AG09309 (cell line): ENCODE data around the gene CCDC43.
"Not testable (repeated sequence)": the region's sequence is repeated elsewhere in the genome, so short reads cannot be mapped to it uniquely, and the experiment has no call there.

Source experiments
- DNase-seq: peaks from one replicate; pipeline ENCODE4 v3.0.0-alpha.2; 2010; ENCODE audit warnings: low read depth
- H3K4me3 ChIP-seq: 2 replicates; pipeline ENCODE4 v1.5.1; 2011; ENCODE audit warnings: mild to moderate bottlenecking, low read depth, low read length, moderate library complexity; ENCODE audit not compliant: control insufficient read depth
- CTCF ChIP-seq: IDR thresholded peaks from 2 replicates; pipeline ENCODE4 v1.5.1; 2011; ENCODE audit warnings: mild to moderate bottlenecking, low read depth, low read length, inconsistent platforms; ENCODE audit not compliant: insufficient read depth, control insufficient read depth; ENCODE audit errors: missing control alignments

Gene CCDC43

GRCh38 chr17:44719444-44719843 lies 29.9 kb upstream of the CCDC43 start:
- no peak for TF ChIP-seq CTCF
- H3K4me3 ChIP-seq: no peak overlapping the region
- DNase-seq: no peak

- TF ChIP-seq CTCF: no peak
- DNase-seq: peak; percentile 64
- peak within 1 kb of the TSS; percentile 94 for H3K4me3 ChIP-seq
These were observed 19.1 kb upstream of the CCDC43 start, which contains the start of gene DBF4B for GRCh38 chr17:44708401-44709263. DBF4B (plus strand) TSS chr17:44708665; CDS start chr17:44708821, 156 bp downstream.

- H3K4me3 ChIP-seq: peak overlapping the region; percentile 94
- TF ChIP-seq CTCF: no peak
- DNase-seq: no peak
These were observed 18.3 kb upstream of the CCDC43 start for GRCh38 chr17:44707755-44708400.

GRCh38 chr17:44700288-44700687 lies 10.7 kb upstream of the CCDC43 start:
- not testable (repeated sequence) for DNase-seq, H3K4me3 ChIP-seq

GRCh38 chr17:44693609-44694008 lies 4.0 kb upstream of the CCDC43 start:
- TF ChIP-seq CTCF: no peak
- H3K4me3 ChIP-seq: no peak overlapping the region
- no peak for DNase-seq

GRCh38 chr17:44690746-44691306 lies 1.2 kb upstream of the CCDC43 start:
- not testable (repeated sequence) for DNase-seq, H3K4me3 ChIP-seq

- no peak for TF ChIP-seq CTCF
- no peak for DNase-seq
- peak overlapping the region; percentile 97 for H3K4me3 ChIP-seq
These were observed 700 bp downstream of the CCDC43 start for GRCh38 chr17:44688675-44689476.
